ENCODE data around the gene TEKT2. TPM values are rescaled to one million over a fixed set of nuclear protein-coding genes. Genes with fewer than 3 reads are reported as not detected.

TEKT2 gene
- total RNA-seq, 1 experiment from 2014 or later: 0.20 TPM

DNA sequence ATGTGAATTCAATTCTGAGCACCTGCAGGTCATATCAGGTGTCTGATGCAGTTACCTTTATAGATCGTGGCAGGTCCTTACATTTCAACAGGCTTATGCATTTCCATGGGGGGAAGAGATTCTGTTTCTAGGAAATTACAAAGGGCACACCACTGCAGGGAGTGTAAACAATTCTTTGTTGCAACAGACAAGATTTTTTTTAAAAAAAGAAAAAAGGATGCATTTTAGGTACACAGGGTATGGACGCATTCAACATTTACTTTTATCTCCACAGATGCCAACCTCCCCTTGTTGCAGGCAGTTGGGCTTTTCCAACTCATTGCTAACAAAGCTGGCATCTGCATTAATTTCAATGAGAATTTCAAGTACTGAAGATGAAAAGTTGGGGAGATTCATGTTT, 13.5 kb upstream of the TEKT2 start:
- no peak overlapping the region for H3K27ac ChIP-seq (ENCODE audit: insufficient read length, low read depth, low read length)
- H4K20me1 ChIP-seq (ENCODE audit: control insufficient read depth, insufficient read depth, insufficient read length): no peaks in the 10 kb centered on the region
- H3K56ac ChIP-seq (ENCODE audit: insufficient read length, low read depth, low read length): no peak overlapping the region
- TF ChIP-seq CTCF (conservative IDR thresholded peaks at IDR 0.05): no peak
- no peak overlapping the region for H3T11ph ChIP-seq (ENCODE audit: low read length)
- no peak overlapping the region for H4K5ac ChIP-seq (ENCODE audit: insufficient read length, low read depth, low read length)
- no peak overlapping the region for H3K18ac ChIP-seq (ENCODE audit: insufficient read length, low read depth, low read length)
- H3K79me2 ChIP-seq (ENCODE audit: insufficient read depth, low read length): no peaks in the 10 kb centered on the region
- Mint-ChIP-seq H3K4me3 (no peak overlapping the region), H3K9me3 (no peaks in the 10 kb centered on the region; a peak in 1 of 5 replicates), H3K27ac (no peak overlapping the region), H3K27me3 (ENCODE audit: low read depth) (no peaks in the 10 kb centered on the region), H3K36me3 (ENCODE audit: insufficient read depth in 1 of 3, low read depth in 3 of 3) (no peaks in the 10 kb centered on the region), H3K4me1 (peaks cover 8 to 10% of the 10 kb centered on the region in 2 experiments)
- H3K4me2 ChIP-seq (ENCODE audit: insufficient read depth, insufficient read length, low read length): no peak overlapping the region
- H3K79me1 ChIP-seq (ENCODE audit: insufficient read depth, low read depth, low read length, poor library complexity, severe bottlenecking): no peaks in the 10 kb centered on the region
- H3K23ac ChIP-seq (ENCODE audit: insufficient read length, low read depth, low read length): no peak overlapping the region
- H3K14ac ChIP-seq (ENCODE audit: insufficient read depth, low read length): no peak overlapping the region
- no peak overlapping the region for H3K4ac ChIP-seq (ENCODE audit: low read depth, low read length)
- H3K4me1 ChIP-seq (ENCODE audit: insufficient read depth, low read length): no peaks in the 10 kb centered on the region
- H2AK5ac ChIP-seq (ENCODE audit: insufficient read length, low read length): no peak overlapping the region
- DNase-seq: no peak
- H3K9me3 ChIP-seq (ENCODE audit: control insufficient read depth, low read depth, low read length): no peaks in the 10 kb centered on the region
- WGBS (ENCODE audit: extremely low coverage, insufficient read length, low lambda C conversion rate): no CpG with 5 or more reads among the region's 2 CpGs
- no peak overlapping the region for H3K9ac ChIP-seq (ENCODE audit: extremely low read depth, insufficient read length, low read length)
- no peaks in the 10 kb centered on the region for H3K27me3 ChIP-seq (ENCODE audit: insufficient read depth, low read length)
- H2BK12ac ChIP-seq (ENCODE audit: insufficient read length, low read depth, low read length): no peak overlapping the region
- H2BK20ac ChIP-seq (ENCODE audit: low read depth, low read length, poor library complexity, severe bottlenecking): no peak overlapping the region
- H4K8ac ChIP-seq (replicated peaks; ENCODE audit: insufficient read length, low read depth, low read length): no peak overlapping the region
- H2BK120ac ChIP-seq (ENCODE audit: low read depth, low read length, poor library complexity, severe bottlenecking): no peak overlapping the region
- no peak overlapping the region for H2BK5ac ChIP-seq (ENCODE audit: insufficient read length, low read length)
- no peak overlapping the region for H4K91ac ChIP-seq (ENCODE audit: insufficient read length, low read depth, low read length)
- H2AFZ ChIP-seq (ENCODE audit: low read length): no peak overlapping the region
- no peak overlapping the region for H2BK15ac ChIP-seq (ENCODE audit: low read depth, low read length)
- no peaks in the 10 kb centered on the region for H3K23me2 ChIP-seq (ENCODE audit: insufficient read length, low read depth, low read length, poor library complexity, severe bottlenecking)

Measured in H9 (cell line).